ENCODE results near the gene TLDC2.

The TLDC2 gene

GRCh38 chr20:36849333-36850065 is 26.4 kb upstream of the TLDC2 start:
- no peak for DNase-seq (ENCODE audit: low spot score)

- no peak for DNase-seq (ENCODE audit: low spot score)
These were observed 25.2 kb upstream of the TLDC2 start for GRCh38 chr20:36850759-36851158.

- DNase-seq (ENCODE audit: low spot score), result no peak
These were observed 24.4 kb upstream of the TLDC2 start for GRCh38 chr20:36851490-36851889.

GRCh38 chr20:36852187-36852586 is 23.8 kb upstream of the TLDC2 start:
- no peak for DNase-seq (ENCODE audit: low spot score)

- no peak for DNase-seq (ENCODE audit: low spot score)
These were observed 21.3 kb upstream of the TLDC2 start for GRCh38 chr20:36854348-36855240.

- no peak for DNase-seq (ENCODE audit: low spot score)
These were observed 20.7 kb upstream of the TLDC2 start for GRCh38 chr20:36855241-36855657.

GRCh38 chr20:36856195-36856594 is 19.7 kb upstream of the TLDC2 start:
- DNase-seq (ENCODE audit: low spot score), result no peak

GRCh38 chr20:36856691-36857635 is 19.0 kb upstream of the TLDC2 start:
- DNase-seq (ENCODE audit: low spot score), result no peak

- no peak for DNase-seq (ENCODE audit: low spot score)
These were observed 16.7 kb upstream of the TLDC2 start for GRCh38 chr20:36859282-36859555.

GRCh38 chr20:36859700-36860330 is 16.1 kb upstream of the TLDC2 start:
- no peak for DNase-seq (ENCODE audit: low spot score)

GRCh38 chr20:36860339-36860738 is 15.6 kb upstream of the TLDC2 start:
- no peak for DNase-seq (ENCODE audit: low spot score)

- DNase-seq (ENCODE audit: low spot score), result no peak
These were observed 14.9 kb upstream of the TLDC2 start for GRCh38 chr20:36860811-36861624.

GRCh38 chr20:36861625-36861874 is 14.4 kb upstream of the TLDC2 start:
- no peak for DNase-seq (ENCODE audit: low spot score)

GRCh38 chr20:36861875-36862801 is 13.8 kb upstream of the TLDC2 start:
- DNase-seq (ENCODE audit: low spot score), result peak; percentile 90

- DNase-seq (ENCODE audit: low spot score), result no peak
These were observed 12.9 kb upstream of the TLDC2 start for GRCh38 chr20:36862857-36863668.

GRCh38 chr20:36865076-36865860 is 10.7 kb upstream of the TLDC2 start:
- DNase-seq (ENCODE audit: low spot score), result no peak

GRCh38 chr20:36865861-36866149 is 10.1 kb upstream of the TLDC2 start:
- DNase-seq (ENCODE audit: low spot score), result no peak

- no peak for DNase-seq (ENCODE audit: low spot score)
These were observed 9.8 kb upstream of the TLDC2 start for GRCh38 chr20:36866164-36866563.
